ENCODE data around the gene TNRC6C. TPM values are rescaled to one million over a fixed set of nuclear protein-coding genes. Genes with fewer than 3 reads are reported as not detected.

TNRC6C gene
- total and polyA plus RNA-seq, 5 donors from 2014 or later = 2.3 to 77.1 (median 3.0) TPM

GRCh38 chr17:78038748-78039288 is 80.3 kb downstream of the TNRC6C start:
- Mint-ChIP-seq H3K27ac (no peak overlapping the region), H3K27me3 (no peaks in the 10 kb centered on the region), H3K4me3 (no peak overlapping the region), H3K9me3 (no peaks in the 10 kb centered on the region), H3K4me1 (peaks cover 5 to 38% (median 28%) of the 10 kb centered on the region in 4 donors), H3K36me3 (peaks cover 35% of the 10 kb centered on the region)
- no peaks in the 10 kb centered on the region for H3K27me3 ChIP-seq (ENCODE audit: control insufficient read depth, insufficient read depth, low read length)
- H3K4me1 ChIP-seq (ENCODE audit: control insufficient read depth, insufficient read depth, low read length, poor library complexity, severe bottlenecking) = peaks cover 7% of the 10 kb centered on the region
- H3K36me3 ChIP-seq (ENCODE audit: control insufficient read depth, insufficient read depth, low read length) = peaks cover 42% of the 10 kb centered on the region
- no peak for ATAC-seq (ENCODE audit: low read depth in 2 of 2)
- no peak overlapping the region for H3K4me3 ChIP-seq (ENCODE audit: low read depth, low read length)
- no peak for DNase-seq
- H3K27ac ChIP-seq (ENCODE audit: insufficient read depth, low read length, poor library complexity, severe bottlenecking) = no peak overlapping the region
- no peaks in the 10 kb centered on the region for H3K9me3 ChIP-seq (ENCODE audit: control insufficient read depth in 2 of 2, low read length in 2 of 2)

DNA sequence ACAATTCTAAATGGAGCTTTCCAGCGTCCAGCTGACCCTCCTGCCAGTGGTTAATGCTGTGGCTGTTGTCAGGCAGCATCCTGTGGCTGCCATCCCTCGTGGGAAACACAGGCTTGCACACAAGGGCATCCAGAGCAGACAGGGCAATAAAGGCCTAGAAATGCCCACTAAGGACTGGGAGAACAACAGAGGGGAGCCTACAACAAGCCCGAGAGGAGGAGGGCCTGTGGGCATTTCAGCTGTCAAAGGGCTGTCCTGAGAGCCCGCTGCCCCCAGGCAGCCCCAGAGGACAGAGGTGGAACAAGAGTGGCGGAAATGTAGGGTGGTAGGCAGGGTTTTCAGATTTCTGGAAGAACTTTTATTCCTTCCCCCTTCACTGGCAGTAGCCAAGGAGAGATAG is 81.1 kb downstream of the TNRC6C start:
- H3K4me3 ChIP-seq (ENCODE audit: low read depth, low read length) = no peak overlapping the region
- no peak for DNase-seq
- H3K27me3 ChIP-seq (ENCODE audit: control insufficient read depth, insufficient read depth, low read length) = no peaks in the 10 kb centered on the region
- Mint-ChIP-seq H3K4me3 (no peak overlapping the region), H3K27ac (peak overlapping the region in 2 of 3 donors; percentile 53 to 76), H3K4me1 (peaks cover 5 to 41% (median 28%) of the 10 kb centered on the region in 4 donors), H3K9me3 (no peaks in the 10 kb centered on the region), H3K36me3 (peaks cover 35% of the 10 kb centered on the region), H3K27me3 (no peaks in the 10 kb centered on the region)
- H3K27ac ChIP-seq (ENCODE audit: insufficient read depth, low read length, poor library complexity, severe bottlenecking) = no peak overlapping the region
- no peak for ATAC-seq (ENCODE audit: low read depth in 2 of 2)
- peaks cover 35% of the 10 kb centered on the region for H3K36me3 ChIP-seq (ENCODE audit: control insufficient read depth, insufficient read depth, low read length)
- no peaks in the 10 kb centered on the region for H3K9me3 ChIP-seq (ENCODE audit: control insufficient read depth in 2 of 2, low read length in 2 of 2)
- peaks cover 7% of the 10 kb centered on the region for H3K4me1 ChIP-seq (ENCODE audit: control insufficient read depth, insufficient read depth, low read length, poor library complexity, severe bottlenecking)

- H3K4me1 ChIP-seq (ENCODE audit: control insufficient read depth, insufficient read depth, low read length, poor library complexity, severe bottlenecking) = peaks cover 7% of the 10 kb centered on the region
- ATAC-seq (ENCODE audit: low read depth in 2 of 2) (peak; percentile 76 to 83), DNase-seq (peak; percentile 9 to 56 (median 37))
- Mint-ChIP-seq H3K27me3 (no peaks in the 10 kb centered on the region), H3K9me3 (no peaks in the 10 kb centered on the region), H3K4me1 (peaks cover 5 to 47% (median 32%) of the 10 kb centered on the region in 4 donors), H3K4me3 (peak overlapping the region; percentile 54 to 82 (median 74)), H3K27ac (peak overlapping the region; percentile 66 to 85 (median 78)), H3K36me3 (peaks cover 40% of the 10 kb centered on the region)
- H3K4me3 ChIP-seq (ENCODE audit: low read depth, low read length) = peak overlapping the region; percentile 49
- peaks cover 30% of the 10 kb centered on the region for H3K36me3 ChIP-seq (ENCODE audit: control insufficient read depth, insufficient read depth, low read length)
- H3K27me3 ChIP-seq (ENCODE audit: control insufficient read depth, insufficient read depth, low read length) = no peaks in the 10 kb centered on the region
- no peaks in the 10 kb centered on the region for H3K9me3 ChIP-seq (ENCODE audit: control insufficient read depth in 2 of 2, low read length in 2 of 2)
- H3K27ac ChIP-seq (ENCODE audit: insufficient read depth, low read length, poor library complexity, severe bottlenecking) = peak overlapping the region; percentile 41
Measured at GRCh38 chr17:78040440-78041385, 82.2 kb downstream of the TNRC6C start.

DNA sequence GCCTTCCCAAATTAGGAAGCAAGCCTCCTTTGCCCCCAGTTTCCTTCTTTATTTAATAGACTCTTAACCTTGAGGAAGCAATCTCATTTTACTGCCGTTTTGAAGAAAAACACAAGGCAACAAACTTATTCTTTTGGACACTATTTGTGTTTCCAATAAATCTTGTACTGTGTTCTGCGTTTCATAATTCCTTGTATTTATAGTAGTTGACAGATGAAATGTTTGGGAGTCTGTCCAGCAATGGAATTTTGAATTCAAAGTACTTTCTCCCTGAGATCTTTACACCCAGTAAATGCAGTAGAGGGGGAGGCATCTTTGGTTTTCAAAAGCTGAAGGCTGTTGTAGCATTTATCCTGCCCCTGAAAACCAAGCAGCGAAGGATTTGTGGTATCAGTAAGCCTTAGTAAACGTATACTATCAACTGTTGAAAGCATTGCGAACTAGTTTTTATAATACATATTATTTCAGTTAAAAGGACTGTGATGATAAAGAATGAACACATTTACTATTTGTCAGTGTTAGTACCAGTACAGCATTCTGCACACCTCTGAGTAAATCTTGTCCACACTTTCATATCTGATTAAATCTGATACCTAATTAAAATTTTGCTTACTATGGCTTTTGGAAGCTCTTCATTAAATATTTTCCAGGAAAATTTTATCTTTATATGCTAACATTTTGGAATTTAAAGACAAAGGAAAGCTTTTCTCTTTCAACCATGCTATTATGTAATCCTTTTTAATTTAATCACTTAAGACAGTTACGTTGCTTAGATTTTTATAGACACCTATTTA is 83.1 kb downstream of the TNRC6C start:
- no peaks in the 10 kb centered on the region for H3K9me3 Mint-ChIP-seq
- peaks cover 7 to 51% (median 34%) of the 10 kb centered on the region in 4 donors for H3K4me1 Mint-ChIP-seq
- peak overlapping the region; percentile 54 to 82 (median 74) for H3K4me3 Mint-ChIP-seq
- H3K36me3 Mint-ChIP-seq = peaks cover 39% of the 10 kb centered on the region
- ATAC-seq (ENCODE audit: low read depth in 2 of 2) (no peak), DNase-seq (no peak)
- H3K27me3 ChIP-seq (ENCODE audit: control insufficient read depth, insufficient read depth, low read length) = no peaks in the 10 kb centered on the region
- peaks cover 7% of the 10 kb centered on the region for H3K4me1 ChIP-seq (ENCODE audit: control insufficient read depth, insufficient read depth, low read length, poor library complexity, severe bottlenecking)
- peak overlapping the region; percentile 49 for H3K4me3 ChIP-seq (ENCODE audit: low read depth, low read length)
- peak overlapping the region; percentile 66 to 85 (median 78) for H3K27ac Mint-ChIP-seq
- H3K9me3 ChIP-seq (ENCODE audit: control insufficient read depth in 2 of 2, low read length in 2 of 2) = no peaks in the 10 kb centered on the region
- H3K36me3 ChIP-seq (ENCODE audit: control insufficient read depth, insufficient read depth, low read length) = peaks cover 24% of the 10 kb centered on the region
- no peaks in the 10 kb centered on the region for H3K27me3 Mint-ChIP-seq
- H3K27ac ChIP-seq (ENCODE audit: insufficient read depth, low read length, poor library complexity, severe bottlenecking) = peak overlapping the region; percentile 41

DNA sequence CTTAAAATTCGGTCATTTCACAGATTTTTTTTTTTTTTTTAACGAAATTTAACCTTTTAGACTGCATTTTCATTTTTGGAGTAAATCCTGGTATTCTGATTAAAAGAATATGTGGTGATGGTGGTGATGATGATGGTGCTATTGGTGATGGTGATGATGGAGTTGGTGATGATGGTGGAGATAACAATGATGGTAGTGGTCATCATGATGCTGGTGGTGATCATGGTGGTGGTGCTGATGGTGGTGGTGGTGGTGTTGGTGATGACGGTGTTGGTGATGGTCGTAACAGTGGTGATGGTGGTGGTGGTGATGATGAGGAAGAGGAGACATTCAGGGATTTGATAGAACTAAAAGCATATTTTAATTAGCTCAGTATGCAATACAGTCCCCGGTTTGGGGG is 84.0 kb downstream of the TNRC6C start:
- H3K36me3 ChIP-seq (ENCODE audit: control insufficient read depth, insufficient read depth, low read length) = peaks cover 18% of the 10 kb centered on the region
- no peak overlapping the region for H3K4me3 Mint-ChIP-seq
- H3K27ac Mint-ChIP-seq = peak overlapping the region in 2 of 3 donors; percentile 39 to 48
- H3K27me3 ChIP-seq (ENCODE audit: control insufficient read depth, insufficient read depth, low read length) = no peaks in the 10 kb centered on the region
- peaks cover 34% of the 10 kb centered on the region for H3K36me3 Mint-ChIP-seq
- peaks cover 10 to 48% (median 33%) of the 10 kb centered on the region in 4 donors for H3K4me1 Mint-ChIP-seq
- H3K9me3 Mint-ChIP-seq = no peaks in the 10 kb centered on the region
- H3K27ac ChIP-seq (ENCODE audit: insufficient read depth, low read length, poor library complexity, severe bottlenecking) = no peak overlapping the region
- peaks cover 7% of the 10 kb centered on the region for H3K4me1 ChIP-seq (ENCODE audit: control insufficient read depth, insufficient read depth, low read length, poor library complexity, severe bottlenecking)
- DNase-seq (no peak), ATAC-seq (ENCODE audit: low read depth in 2 of 2) (no peak)
- H3K9me3 ChIP-seq (ENCODE audit: control insufficient read depth in 2 of 2, low read length in 2 of 2) = no peaks in the 10 kb centered on the region
- no peaks in the 10 kb centered on the region for H3K27me3 Mint-ChIP-seq
- no peak overlapping the region for H3K4me3 ChIP-seq (ENCODE audit: low read depth, low read length)

GRCh38 chr17:78043031-78043430 is 84.5 kb downstream of the TNRC6C start:
- Histone ChIP-seq H3K9me3 (ENCODE audit: control insufficient read depth in 2 of 2, low read length in 2 of 2) (no peaks in the 10 kb centered on the region), H3K27me3 (ENCODE audit: control insufficient read depth, insufficient read depth, low read length) (no peaks in the 10 kb centered on the region), H3K4me1 (ENCODE audit: control insufficient read depth, insufficient read depth, low read length, poor library complexity, severe bottlenecking) (peaks cover 7% of the 10 kb centered on the region), H3K4me3 (ENCODE audit: low read depth, low read length) (no peak overlapping the region), H3K36me3 (ENCODE audit: control insufficient read depth, insufficient read depth, low read length) (peaks cover 14% of the 10 kb centered on the region), H3K27ac (ENCODE audit: insufficient read depth, low read length, poor library complexity, severe bottlenecking) (no peak overlapping the region)
- Mint-ChIP-seq H3K9me3 (no peaks in the 10 kb centered on the region), H3K27me3 (no peaks in the 10 kb centered on the region), H3K36me3 (peaks cover 33% of the 10 kb centered on the region), H3K4me3 (no peak overlapping the region), H3K4me1 (peaks cover 11 to 50% (median 33%) of the 10 kb centered on the region in 4 donors), H3K27ac (peak overlapping the region in 1 of 3 donors; percentile 39)
- ATAC-seq (ENCODE audit: low read depth in 2 of 2) (no peak), DNase-seq (no peak)

DNA sequence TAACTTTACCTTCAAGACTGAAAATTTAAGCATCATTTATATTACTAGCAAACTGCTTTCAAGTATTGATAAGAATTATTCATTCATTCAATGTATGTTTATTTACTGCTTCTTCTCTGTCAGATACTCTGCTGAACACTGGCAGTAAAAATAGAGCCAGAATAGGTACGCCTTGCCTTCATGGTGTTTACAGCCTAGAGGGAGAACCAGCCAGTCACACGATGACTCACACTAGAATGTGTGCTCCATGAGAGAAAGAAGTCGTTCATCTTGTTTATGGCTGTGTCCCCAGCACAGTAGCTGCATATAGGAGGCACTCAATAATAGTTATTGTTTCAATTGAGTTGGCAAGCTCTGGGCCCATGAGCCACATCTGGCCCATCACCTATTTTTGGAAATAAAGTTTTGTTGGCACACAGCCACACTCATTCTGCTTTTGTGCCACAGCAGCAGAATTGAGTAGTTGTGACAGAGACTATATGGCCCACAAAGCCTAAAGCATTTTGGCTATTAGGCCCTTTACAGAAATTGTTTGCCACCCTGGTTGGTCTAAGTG is 85.9 kb downstream of the TNRC6C start:
- Mint-ChIP-seq H3K4me3 (no peak overlapping the region), H3K9me3 (no peaks in the 10 kb centered on the region)
- ATAC-seq (ENCODE audit: low read depth in 2 of 2) = no peak

More for the DNA sequence above, 85.9 kb downstream of the TNRC6C start:
- H3K27me3 Mint-ChIP-seq = no peaks in the 10 kb centered on the region
- DNase-seq = no peak
- peaks cover 18% of the 10 kb centered on the region for H3K36me3 ChIP-seq (ENCODE audit: control insufficient read depth, insufficient read depth, low read length)
- peak overlapping the region in 2 of 3 donors; percentile 13 to 73 for H3K27ac Mint-ChIP-seq
- H3K36me3 Mint-ChIP-seq = peaks cover 38% of the 10 kb centered on the region
- H3K9me3 ChIP-seq (ENCODE audit: control insufficient read depth in 2 of 2, low read length in 2 of 2) = no peaks in the 10 kb centered on the region
- no peak overlapping the region for H3K4me3 ChIP-seq (ENCODE audit: low read depth, low read length)
- H3K4me1 Mint-ChIP-seq = peaks cover 15 to 54% (median 38%) of the 10 kb centered on the region in 4 donors
- peaks cover 7% of the 10 kb centered on the region for H3K4me1 ChIP-seq (ENCODE audit: control insufficient read depth, insufficient read depth, low read length, poor library complexity, severe bottlenecking)
- H3K27ac ChIP-seq (ENCODE audit: insufficient read depth, low read length, poor library complexity, severe bottlenecking) = no peak overlapping the region
- no peaks in the 10 kb centered on the region for H3K27me3 ChIP-seq (ENCODE audit: control insufficient read depth, insufficient read depth, low read length)
